ENCODE measurements around the gene KCNJ16.

The KCNJ16 gene

DNA sequence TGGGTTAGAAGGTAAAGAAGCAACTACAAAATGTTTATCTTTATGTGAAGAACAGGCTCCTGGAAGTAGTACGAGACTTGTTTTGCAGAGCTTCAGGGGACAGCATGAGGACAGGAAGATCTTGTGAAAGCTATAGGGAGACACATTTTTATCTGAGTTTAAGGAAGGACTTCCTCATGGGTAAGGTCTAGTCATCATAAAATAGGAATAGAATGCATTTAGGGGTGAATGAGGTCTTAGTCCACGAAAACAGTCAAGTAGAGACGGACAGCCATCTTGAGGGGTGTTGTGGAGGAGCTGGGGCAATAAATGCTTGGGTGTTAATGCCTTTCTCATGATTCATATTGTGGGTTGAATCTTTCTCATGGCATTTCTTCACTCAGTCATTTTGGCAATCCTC is 24.3 kb downstream of the KCNJ16 start:
- DNase-seq: no peak

DNA sequence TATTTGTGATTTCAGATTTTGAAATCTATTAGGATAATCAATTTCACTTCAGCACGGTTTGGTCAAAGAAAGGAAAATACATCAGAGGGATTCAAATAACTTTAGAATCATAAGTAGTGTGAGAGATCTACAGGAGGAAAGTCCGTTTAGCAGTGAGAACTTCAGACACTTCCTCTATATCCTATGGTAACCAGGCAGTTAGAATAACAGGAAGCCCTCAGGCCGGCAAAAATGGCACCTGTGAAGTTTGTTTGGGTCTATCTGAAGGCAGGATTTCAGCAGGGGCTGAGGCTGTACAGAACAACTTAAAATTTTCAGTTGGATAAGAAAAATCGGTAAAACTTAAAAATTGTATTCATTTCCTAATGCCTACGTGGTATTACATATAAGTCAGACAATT is 24.9 kb downstream of the KCNJ16 start:
- DNase-seq: no peak

DNA sequence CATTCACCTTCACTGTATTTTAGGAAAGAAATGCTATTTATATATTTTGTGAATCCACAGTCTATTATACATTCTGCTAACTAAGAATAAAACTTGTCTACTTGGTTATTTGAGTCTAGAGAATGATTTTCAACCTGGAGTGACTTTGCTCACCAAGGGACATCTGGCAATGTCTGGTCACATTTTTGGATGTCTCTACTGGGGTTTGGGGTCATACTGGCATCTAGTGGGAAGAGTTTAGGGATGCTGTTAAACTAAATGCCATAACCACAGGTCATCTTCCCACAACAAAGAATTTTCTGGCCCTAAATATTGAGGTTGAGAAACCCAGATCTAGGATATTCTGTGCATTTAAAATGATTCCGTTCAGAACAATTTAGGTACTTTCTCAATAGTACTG is 26.0 kb downstream of the KCNJ16 start:
- no peak for DNase-seq

DNA sequence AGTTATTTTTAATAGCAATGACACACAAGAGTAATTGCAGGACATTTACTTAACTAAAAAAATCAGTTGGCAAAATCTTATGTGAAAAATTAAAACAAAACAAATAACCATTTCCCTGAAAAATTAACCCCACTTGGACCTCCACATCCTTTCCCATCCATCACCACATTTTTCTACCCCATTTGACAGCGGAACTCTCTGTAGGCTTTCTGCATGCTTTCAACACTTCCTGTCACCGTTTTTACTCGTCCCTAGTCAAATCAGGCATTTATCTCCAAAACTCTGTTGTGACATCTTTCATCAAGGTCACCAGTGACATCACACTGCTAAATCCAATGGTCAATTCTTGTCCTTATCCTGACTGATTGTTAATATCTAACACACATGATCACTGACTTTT is 27.5 kb downstream of the KCNJ16 start:
- DNase-seq: no peak

DNA sequence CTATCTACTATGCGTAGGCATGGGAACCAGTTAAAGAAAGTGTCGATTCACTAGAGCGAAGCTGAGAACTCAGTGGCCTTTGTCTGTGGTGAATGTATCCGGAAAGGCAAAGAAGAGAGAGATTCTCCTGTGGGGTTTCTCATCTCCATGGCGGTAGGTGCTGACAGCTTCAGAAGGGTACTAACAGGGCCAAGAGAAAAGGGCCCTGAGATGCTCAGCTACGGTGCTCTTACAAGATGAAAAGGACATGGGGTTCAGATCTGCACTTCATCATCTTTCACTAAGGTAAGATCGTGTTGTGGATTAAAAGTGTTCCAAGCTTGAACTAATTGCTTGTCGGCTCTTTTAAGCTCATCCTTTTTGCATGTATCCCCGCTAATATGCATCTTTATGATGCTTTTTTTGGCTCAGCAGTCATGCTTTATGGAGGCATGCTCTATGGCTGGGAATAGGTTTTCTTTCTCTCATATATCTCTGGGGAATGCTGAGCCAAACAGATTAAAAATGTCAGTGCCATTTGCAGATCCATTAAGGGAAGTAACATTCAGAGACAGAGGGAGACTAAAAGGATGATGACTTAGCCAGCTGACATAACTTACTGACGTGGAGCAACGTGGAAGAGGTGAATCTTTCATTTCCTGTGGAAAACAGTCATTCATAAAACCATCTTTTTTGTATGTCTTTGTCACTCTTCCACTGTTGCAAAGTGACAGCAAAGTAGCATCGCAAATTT is 29.9 kb downstream of the KCNJ16 start:
- DNase-seq: no peak

DNA sequence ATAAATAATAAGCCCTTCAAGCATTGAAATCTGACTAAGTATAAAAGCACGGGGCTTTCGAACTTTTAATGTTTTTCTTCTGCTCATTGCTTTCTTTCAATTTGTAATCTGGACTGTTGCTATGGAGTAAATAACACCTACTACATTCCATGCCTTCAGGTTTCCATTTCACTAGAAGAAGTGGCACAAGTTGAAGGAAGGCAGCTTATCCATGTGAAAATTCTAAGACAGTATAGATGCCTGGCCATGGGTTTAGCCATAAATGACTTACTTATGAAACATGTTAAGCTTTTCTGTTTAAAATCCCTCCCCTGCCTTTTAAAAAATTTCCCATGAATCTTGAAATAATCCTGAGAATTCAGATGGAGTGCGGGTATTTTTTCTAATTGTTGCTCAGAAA is 30.6 kb downstream of the KCNJ16 start:
- no peak for DNase-seq

DNA sequence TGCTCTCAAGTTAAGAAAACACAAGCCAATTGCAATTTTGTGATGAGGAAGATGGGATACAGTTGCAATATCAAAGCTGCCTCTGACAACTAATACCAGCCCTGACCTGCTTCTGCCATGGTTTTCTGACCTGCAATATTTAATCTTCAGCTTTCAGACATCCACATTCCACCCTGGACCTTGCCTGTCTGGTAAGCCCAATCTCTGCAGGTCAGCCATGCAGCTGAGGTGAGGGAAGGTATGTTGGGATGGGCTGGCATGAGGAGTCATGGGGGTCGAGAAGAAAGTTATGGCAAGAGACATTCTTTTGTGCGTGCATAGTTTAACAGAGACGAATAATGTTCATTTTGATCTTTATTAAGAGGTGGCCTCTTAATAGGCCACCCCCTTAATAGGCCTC is 31.5 kb downstream of the KCNJ16 start:
- no peak for DNase-seq

DNA sequence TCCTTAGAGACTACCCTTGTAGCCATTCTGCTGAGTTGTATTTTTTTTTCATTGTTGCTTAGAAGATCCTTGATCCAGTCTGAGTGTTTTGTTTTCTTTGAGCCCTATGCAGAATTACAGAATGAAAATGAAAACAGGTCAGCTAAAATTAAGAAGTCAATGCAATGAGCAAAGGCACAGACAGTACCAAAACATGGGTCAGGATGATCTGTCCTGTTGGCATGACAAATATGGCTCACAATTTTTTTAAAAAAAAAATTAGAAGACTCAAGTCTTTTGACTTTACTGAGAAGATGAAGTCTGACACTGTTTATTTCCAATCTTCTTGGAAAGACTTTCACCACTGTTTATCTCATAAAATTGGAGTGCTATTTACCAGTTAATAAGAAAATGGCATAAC is 32.4 kb downstream of the KCNJ16 start:
- no peak for DNase-seq

DNA sequence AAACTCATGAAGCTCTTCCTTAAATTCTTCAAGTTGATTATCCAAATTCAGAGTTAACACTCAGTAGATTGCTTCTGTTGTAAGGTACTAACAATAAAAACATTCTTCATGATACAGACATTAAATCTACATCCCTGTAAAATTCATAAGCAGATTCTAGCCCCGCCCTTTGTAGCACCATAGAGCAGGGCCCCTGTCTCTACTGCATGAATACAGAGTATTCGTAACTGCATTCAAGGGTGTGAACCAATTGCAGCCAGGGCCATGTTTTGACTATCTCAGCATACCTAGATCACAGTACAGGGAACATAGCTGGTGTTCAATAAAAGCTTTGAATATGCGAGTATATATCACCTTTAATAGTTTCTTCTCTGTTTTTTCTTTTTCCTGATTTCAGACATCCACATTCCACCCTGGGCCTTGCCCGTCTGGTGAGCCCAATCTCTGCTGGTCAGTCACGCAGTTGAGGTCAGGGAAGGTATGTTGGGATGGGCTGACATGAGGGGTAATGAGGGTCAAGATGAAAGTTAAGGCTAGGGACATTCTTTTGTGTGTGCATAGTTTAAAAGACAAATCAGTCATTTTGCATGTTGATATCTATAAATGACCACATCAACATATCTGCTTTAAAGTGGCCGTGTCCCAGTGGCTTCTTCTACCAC is 33.0 kb downstream of the KCNJ16 start:
- DNase-seq: no peak

DNA sequence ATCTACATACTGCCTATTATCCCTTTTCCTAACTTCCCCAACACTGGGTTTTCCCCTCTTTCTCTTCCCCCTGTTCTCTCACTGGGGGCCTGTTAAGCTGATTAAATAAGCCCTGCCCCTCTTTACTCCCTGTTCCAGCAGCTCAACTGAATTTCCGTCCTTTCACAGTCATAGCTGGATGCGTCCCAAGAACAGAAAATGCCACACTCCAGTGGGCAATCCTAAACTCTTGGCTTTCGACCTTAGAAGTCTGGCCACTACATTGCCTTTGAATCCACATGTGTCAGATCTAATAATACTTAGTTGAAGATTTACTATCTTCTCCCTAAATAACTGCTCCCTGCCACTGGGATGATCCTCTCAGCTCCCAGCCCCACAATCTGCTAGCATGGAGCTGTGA is 34.5 kb downstream of the KCNJ16 start:
- DNase-seq: no peak

DNA sequence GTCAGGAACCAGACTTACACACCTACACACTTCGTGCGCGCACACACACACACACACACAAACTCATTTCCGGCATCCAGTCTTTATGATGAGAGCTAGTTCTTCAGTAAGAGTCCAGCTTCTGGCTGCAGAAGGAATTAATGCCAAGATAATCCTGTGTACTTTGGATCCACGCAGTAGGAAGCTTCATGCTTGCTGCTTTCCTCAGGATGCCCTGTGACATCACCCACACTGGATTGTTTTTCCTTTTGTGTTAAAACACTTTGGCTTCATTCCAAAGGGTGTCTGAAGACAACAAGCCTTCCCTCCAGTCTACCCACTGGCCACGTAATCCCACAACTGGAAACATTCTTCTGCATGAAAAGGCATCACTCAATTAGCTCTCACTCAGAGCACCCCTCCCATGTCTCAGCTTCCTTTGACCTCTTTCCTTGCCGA is 35.4 kb downstream of the KCNJ16 start:
- no peak for DNase-seq

DNA sequence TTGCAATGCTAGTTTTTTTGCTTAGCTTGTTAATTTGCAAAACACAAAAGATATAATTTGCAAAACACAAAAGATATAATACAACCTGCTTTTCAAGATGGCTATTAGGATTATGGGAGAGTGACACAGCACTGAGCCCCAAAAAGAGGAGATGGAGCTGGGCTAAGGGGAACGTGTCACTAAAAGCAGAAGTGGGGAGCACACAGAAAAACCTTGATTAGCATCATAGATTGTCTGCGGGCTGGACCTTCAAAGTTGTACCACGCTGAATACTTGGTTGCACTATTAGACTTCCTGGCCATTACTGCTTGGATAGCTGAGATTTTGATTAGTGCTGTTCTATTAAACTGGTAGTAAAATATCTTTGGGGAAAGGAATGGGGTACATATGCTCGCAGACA is 36.2 kb downstream of the KCNJ16 start:
- no peak for DNase-seq

DNA sequence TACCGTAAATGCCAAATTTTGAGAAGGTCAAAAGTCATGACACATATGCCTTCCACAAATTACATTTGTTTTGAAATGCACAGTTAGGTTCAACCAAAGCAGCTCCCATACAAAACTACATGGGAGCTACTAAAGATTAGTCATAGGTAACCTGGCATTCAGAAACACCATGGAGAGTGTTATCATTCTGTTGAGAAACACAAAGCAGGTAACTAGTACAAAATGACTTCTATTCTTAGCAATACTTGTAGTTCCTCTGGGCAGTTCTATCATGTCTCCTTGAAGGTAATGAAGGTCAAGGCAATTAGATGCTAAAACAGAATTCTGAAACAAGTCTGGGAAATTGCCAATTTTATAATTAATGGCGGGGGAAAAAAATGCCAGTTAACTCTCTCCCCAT is 39.4 kb downstream of the KCNJ16 start:
- no peak for DNase-seq

DNA sequence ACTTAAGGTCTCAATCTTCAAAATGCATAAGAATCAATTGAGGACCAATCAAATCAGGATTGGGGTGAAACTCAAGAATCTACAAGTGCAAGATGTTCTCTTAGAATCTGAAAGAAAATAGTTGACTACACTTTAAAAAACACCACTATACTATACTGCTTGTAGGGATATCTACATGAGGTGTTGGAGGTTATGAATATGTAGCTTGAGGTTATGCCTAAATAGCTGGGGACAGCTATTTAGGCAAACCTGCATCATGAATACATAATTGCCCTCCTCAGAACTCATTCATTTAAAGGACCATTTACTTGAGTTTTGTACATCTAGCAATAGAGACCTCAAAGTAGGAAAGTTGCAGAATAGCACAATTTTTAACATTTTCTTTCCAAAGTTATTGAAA is 40.1 kb downstream of the KCNJ16 start:
- no peak for DNase-seq

DNA sequence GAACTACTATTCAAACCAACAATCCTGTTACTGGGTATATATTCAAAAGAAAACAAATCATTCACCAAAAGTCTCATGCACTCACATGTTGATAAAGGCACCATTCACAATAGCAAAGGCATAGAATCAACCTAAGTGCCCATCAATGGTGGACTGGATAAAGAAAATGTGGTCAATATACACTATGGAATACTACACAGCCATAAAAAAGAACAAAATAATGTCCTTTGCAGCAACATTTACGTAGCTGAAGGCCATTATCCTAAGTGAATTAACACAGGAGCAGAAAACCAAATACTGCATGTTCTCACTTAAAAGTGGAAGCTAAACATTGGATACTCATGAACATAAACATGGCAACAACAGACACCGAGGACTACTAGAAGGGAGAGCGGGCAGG is 41.9 kb downstream of the KCNJ16 start:
- DNase-seq: no peak

DNA sequence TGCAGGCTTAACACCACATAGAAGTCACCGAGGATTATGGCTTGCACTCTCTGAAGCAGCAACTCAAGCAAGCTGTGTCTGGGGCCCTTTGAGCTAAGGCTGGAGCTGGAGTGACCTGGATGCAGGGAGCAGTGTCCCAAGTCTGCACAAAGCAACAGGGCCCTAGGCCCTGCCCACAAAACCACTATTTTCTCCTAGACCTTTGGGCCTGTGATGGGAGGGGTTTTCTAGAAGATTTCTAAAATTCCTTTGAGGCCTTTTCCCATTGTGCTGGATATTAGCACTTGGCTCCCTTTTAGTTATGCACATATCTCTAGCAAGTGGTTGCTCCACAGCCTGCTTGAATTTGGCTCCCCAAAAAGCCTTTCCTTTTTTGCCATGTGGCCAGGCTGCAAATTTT is 44.5 kb downstream of the KCNJ16 start:
- DNase-seq: no peak

DNA sequence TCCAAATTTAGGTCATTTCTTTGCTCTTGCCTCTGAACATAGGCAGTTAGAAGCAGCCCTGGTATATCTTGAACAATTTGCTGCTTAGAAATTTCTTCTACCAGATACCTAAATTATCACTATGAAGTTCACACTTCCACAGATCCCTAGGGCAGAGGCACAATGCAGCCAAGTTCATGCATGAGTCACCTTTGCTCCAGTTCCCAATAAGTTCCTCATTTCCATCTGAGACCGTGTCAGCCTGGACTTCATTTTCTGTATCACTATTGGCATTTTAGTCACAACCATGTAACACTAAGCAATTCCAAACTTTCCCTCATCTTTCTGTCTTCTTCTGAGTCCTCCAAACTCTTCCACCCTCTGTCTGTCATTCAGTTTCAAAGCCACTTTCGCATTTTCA is 45.0 kb downstream of the KCNJ16 start:
- no peak for DNase-seq

DNA sequence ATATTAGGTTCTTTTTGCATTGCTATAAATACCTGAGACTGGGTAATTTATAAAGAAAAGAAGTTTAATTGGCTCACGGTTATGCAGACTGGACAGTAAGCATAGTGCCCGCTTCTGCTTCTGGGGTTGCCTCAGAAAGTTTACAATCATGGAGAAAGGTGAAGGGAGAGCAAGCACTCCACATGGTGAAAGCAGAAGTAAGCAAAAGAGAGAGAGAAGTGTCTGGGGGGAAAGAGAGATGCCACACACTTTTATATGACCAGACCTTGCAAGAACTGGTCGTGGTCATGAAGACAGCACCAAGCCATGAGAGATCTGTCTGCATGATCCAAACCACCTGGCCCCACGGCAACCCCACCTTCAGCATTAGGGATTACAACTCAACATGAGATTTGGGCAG is 45.4 kb downstream of the KCNJ16 start:
- no peak for DNase-seq

DNA sequence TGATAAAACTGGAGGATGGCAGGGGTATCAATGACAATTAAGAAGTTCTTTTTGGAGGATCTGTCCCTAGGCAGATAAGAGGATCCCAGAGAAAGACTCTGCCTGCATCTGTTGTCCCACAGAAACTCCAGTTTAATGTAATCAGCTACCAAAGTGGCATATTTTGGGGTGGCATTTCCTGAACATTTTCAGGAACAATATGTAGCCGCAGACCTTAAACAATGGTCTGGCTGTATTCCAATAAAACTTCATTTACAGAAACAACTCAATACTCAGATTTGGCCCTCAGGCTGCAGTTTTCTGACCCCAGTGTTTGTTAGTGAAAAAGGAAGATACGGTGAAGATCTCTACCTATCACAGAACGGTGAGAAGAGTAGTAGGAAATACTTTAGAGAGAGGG is 46.1 kb downstream of the KCNJ16 start:
- DNase-seq: no peak

DNA sequence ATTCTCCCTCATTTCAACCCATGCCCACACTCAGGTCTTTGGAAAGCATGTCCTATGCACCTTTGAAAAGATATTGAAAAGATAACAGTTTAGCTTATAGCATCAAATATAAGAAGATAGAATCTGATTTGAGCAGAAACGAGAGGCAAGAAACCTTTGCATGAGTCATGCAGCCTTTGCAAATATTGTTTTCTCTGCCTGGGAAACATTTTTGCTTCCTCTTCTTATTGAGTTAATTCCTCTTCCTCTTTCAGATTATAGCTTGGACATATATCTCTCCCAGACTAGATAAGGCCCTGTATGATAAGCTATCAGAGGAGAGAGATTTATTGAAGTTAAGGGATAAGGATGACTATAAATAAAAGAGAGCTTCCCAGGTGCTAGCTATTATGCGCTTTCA is 48.2 kb downstream of the KCNJ16 start:
- DNase-seq: no peak

DNA sequence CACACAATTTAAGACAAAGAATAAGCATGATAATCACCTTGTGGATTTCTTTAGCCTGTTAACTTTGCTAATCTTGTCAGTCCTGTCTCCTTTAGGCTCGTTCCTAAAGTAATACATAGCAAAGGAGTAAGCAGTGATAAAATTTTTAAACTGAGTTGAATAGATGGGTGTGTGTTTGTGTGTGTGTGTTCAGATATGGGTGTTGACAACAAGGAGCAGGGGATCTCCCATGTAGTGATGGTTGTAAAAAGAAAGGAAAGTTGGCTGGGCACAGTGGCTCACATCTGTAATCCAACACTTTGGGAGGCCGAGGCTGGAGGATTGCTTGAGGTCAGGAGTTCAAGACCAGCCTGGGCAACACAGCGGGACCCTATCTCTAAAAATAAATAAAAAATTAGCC is 49.7 kb downstream of the KCNJ16 start:
- DNase-seq: no peak

DNA sequence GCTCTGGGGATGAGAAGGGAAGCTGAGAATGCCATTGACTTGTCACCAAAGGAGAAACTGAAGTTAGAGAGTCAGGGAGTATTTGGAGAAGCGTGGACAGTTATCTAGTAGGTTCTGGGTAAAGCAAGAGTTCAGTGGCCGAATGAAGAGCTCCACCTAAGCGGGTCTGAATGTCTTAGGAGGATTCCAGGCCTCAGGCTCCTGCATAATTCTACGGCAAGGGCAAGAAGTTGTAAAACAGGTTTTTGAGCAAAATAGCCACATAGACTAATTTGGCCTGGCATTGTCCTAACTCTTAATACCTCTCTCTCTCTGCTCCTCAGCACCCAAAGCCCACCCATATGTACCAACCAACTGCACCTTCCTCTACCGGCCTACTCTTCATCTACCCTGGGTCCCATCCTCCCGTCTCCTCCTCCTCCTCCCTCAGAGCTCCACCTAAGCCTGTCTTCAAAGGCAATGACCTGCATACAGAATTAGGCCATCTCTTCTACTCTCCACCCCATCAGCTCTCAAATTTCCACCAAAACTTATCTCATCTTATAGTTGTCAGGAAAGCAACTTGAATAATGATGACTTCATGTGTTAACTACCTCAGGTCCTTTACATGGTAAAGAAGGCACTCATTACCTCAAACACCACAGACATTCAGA is 52.3 kb downstream of the KCNJ16 start:
- no peak for DNase-seq

DNA sequence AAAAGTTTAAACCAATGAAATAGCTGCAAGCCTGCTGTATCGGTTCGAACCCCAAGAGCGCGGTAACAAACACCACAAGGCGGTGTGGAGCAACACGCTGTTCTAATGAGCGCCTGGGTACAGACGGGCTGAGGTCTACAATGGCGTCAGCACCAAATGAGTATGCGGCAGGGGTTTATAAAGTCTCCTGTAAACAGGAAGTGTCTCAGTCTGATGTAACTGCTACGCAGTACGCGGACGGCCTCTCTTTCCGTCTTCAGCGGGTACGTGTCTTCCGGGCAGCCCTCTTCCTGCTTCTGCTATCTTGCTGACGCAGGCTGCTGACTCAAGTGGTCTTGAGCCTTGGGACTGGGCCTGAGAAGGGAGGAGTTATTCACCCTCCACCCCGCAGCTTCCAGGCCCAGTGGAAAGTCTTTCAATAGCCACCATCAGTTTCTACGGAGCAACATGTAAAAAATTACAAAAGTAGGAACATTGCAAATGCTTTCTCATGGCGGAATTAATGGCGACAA is 53.8 kb downstream of the KCNJ16 start:
- DNase-seq: no peak

DNA sequence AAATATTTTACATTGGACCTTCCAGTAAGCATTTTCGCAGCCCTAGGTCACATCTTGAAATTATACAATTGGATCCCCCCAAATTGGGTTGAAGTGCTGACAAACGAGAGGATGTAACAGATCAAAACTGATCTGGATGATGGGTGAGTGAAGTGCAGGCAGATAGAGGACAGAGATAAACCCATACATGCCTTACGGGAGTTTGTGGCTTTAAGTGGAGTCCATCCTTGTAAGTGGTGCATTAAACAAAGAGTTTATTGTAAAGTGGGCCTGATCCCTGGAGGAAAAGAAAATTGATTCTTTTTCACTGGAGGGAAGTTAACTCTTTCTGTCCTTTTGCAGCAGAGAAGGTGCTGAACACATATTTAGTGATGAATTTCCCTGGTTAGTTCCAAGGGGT is 55.3 kb downstream of the KCNJ16 start:
- DNase-seq: no peak
